GM19043 (cell line): ENCODE measurements around the gene ZFP1.
"Not testable (repeated sequence)": the region's sequence is repeated elsewhere in the genome, so short reads cannot be mapped to it uniquely, and the experiment has no call there.

Experiments used
- ATAC-seq: cut with Tn5 transposase; IDR thresholded peaks from one replicate; pipeline ENCODE4 v1.9.1; 2021; ENCODE audit warnings: low read depth; ENCODE audit not compliant: unreplicated experiment

The ZFP1 gene

DNA sequence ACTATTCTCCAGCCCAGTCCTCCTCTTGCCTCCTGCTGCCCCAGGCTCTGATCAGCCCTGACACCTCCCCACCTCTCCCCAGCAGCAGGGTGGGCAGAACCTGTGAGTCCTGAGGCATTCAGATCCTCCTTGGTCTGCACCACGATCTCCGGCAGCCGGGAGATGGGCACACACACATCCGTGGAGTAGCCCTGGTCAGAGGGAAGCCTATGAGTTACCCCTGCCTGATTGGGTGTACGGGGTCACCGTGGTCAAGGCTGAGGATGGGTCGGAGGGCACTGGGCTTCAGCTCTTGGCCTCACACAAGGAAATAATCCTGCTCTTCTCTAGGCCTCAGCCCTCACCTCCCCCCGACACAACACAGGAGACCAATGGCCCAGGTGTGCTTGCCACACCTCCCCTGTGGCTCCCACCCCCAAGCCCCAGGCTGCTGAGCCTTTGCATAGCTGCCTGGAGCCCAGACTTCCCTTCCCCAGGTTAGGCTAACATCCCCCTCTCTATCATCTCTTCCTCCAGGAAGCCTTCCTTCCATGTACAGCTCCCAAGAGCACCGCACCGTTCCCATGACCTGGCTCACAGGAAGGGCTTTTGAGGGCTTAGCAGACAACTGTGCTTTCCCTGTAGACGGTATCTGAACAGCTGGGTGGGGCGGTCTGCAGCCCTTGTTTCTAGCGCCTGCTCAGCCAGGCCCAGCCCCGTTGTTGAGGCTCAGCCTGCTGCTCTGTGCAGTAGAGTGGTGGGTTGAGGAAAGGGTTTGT is 35.4 kb upstream of the ZFP1 start:
- ATAC-seq: no peak

DNA sequence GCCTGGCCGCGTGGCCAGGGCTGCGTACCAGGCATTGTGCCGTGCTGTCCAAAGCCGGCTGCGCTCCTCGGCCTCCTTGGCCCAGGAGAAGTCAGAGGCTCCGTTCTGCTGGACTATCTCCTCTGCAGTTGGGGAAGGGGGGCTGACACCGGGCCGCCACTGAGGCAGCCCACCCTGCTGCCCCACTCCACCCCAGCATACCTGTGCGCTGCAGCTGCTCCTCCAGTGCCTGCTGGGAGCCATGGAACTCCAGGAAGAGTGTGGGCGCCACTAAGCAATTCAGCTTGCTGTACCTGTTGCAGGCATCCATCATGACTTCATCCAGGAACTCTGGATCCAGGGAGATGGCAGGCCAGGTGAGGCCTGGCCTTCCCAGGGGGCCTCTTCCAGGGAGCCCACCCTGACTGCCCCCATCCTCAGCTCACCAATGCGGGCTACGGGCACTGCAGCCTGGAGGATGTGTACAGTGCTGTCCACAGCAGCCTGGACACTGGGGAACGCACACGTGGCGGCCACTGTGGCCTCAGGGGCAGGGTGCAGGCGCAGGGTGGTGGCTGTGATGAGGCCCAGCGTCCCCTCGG is 34.7 kb upstream of the ZFP1 start:
- ATAC-seq: no peak

DNA sequence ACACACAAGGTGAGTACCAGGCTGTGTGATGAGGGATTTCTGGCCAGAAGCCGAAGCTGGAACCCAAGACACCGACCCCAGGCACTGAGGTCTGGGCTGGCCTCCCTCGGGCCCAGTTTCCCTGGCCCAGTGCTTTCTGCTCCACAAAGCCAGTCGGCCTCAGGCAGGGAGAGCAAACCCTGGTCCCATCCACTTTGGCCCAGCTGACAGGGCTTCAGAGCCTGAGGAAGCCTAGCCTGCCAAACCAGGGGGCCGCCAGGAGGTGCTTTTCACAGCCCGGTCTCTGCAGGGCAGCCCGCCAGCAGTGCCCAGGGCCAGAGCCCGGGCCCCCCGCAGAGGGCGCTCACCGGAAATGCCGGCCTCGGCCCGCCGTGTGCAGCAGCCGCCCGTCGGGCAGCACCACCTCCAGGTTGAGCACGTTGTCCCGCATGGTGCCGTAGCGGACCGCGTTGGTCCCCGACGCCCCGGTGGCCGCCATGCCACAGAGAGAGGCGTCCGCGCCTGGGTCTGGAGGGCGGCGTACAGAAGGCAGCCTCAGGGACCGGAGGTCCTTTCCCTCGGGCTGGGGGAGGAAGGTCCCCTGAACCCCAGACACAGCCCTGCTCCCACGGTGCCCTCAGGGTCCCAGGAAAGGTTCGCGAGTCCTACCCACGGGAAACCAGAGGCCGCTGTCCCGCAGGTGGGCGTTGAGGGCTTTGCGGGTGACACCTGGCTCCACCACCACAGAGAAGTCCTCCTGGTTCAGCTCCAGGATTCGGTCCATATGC is 34.0 kb upstream of the ZFP1 start:
- no peak for ATAC-seq

DNA sequence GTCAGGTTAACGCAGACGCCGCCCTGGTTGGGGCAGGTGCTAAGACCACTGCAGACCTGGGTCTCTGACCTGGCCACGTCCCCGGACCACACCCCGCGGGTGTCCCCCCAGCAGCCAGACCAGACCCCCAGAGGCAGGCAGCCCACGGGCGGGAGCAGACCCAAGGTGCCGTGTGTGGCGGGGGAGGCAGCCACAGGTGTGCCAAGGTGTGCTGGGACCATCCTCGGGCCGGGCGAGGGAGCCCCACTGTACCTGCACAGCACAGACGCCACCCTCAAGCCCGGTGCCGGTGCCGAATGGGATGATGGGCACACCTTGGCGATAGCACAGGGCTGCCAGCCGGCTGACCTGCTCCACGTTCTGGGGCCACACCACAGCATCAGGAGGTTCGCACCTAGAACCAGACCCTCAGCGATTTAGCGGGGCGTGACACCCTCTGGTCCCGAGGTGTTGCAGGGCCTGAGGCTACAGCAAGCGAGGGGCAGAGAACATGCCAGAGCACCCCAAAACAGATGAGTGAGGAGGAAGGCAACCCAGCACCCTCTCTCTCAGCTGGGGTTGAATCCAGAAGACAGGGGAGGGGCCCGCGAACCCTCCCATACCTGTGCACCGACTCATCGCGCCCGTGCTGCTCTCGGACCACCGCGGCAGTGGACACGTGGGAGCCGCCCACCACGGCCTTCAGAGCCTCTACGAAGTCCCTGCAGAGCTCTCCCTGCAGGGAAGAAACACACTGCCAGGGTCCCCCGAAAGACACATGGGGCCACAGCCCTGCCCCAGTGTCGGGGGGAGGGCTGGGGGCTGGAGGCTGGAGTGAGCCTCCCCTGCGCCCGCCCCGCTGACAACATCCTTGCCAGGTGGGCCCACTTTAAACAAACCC is 33.1 kb upstream of the ZFP1 start:
- ATAC-seq: no peak

GRCh38 chr16:75116081-75116910 is 32.0 kb upstream of the ZFP1 start, which contains the start of gene LDHD:
Gene LDHD, minus strand, starts transcription at chr16:75116780. Its CDS starts 60 bp downstream, at chr16:75116720.
- ATAC-seq: no peak

DNA sequence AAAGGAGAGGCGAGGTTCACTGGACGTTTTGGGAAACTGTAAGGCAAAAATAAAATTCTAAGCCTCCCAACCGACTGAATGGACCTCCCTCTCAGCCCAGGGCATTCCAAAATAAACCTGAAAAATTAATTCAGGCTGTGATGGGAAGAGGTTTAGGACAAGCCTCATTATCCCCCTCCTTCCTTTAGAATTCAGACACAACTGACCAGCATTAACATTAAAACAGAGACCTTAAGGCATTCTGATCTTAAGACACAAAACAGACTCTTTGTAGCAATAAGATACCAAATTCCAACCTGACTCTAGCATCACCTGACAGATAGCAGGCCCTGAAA is 31.4 kb upstream of the ZFP1 start:
- ATAC-seq: no peak

GRCh38 chr16:75118943-75119539 is 29.3 kb upstream of the ZFP1 start:
- ATAC-seq: no peak

- ATAC-seq: no peak
These were observed 28.1 kb upstream of the ZFP1 start for GRCh38 chr16:75120253-75120652.

DNA sequence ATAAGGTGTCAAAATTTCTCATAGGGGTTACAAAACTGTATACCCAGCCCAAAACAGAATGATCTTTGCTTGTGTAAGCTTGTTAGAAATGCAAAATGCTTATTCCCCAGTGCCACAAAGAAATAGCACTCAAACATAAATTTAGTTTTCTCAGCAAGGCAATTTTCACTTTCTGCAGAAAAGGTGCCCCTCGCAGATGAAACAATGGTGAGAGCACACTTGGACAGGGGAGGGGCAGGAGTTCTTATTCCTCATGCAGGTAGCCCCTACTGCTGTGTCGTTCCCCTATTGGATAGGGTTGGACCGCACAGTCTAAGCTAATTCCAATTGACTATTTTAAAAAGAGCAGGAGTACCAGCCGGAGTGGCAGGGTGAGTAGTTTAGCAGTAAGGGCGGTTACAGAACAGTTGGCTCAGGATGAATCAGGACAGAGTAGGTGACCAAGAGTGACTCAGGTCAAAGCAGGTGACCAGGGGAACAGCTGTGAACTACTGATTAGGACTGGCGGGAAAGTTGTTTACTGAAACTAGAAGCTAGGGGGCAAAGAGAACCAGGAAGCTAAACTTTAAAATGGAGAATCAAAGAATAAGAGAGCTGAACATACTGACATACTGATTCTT is 26.3 kb upstream of the ZFP1 start:
- ATAC-seq: no peak

- no peak for ATAC-seq
These were observed 25.7 kb upstream of the ZFP1 start for GRCh38 chr16:75122609-75123008.

DNA sequence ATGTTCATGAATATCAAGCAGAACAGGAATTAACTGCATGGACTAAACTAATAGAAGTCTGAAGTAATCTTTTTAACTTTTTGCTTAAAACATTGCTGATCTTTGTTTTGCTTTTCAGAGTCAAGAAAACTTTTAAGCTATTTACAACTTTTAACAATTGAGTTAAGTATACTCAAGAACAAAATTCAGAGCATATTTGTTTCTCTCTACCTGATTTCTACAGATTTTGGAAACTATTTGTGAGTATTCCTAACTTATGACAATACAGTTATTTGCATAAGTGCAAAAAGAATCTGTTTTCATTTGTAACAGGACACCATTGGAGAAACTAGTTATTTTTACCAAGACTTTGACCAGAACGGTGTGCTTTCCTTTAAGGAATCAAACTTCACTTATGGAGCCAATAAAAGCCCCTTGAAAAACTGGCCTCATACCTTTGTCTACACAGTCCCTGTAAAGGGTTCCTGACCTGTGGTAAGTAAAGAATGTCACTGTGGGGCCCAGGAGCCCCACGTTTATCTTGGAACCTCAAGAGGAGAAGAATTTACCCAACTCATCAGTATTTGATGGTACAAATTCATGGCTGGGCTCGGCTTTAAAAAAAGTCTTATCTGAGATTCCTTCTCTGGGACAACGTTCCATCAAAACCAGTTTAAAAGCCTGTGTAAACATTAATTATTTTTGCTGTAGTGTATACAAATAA is 20.5 kb upstream of the ZFP1 start:
- no peak for ATAC-seq

- not testable (repeated sequence) for ATAC-seq
These were observed 18.7 kb upstream of the ZFP1 start for GRCh38 chr16:75129421-75130149.

GRCh38 chr16:75130150-75130771 is 18.1 kb upstream of the ZFP1 start:
- no peak for ATAC-seq

GRCh38 chr16:75131081-75131480 is 17.2 kb upstream of the ZFP1 start:
- ATAC-seq: no peak

DNA sequence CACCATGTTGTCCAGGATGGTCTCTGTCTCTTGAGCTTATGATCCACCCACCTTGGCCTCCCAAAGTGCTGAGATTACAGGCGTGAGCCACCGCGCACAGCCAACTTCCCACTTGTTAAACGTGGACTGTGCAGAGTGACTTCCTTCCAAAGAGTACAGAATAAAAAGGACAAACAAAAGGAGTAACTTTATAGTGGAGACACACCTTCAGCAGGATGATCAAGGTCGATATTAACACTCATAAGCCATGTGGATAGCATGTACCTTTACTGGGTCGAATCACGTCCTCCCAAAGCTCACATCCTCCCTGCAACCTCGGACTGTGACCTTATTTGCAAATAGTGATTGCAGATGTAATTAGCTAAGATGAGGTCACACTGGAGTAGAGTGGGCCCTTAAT is 10.1 kb upstream of the ZFP1 start:
- no peak for ATAC-seq

GRCh38 chr16:75138636-75139035 is 9.7 kb upstream of the ZFP1 start:
- no peak for ATAC-seq

GRCh38 chr16:75139498-75139897 is 8.8 kb upstream of the ZFP1 start:
- no peak for ATAC-seq
